Neural cell (in vitro differentiated cells): ENCODE results near the gene ASRGL1. TPM values are rescaled to one million over a fixed set of nuclear protein-coding genes. Genes with fewer than 3 reads are reported as not detected.

Experiments used
- H2AFZ ChIP-seq: fragments of 200-600, 300-800 bp; sonication (generic), shearing (Covaris generic); 2 replicates; pipeline ENCODE4 v1.6.0; 2014; ENCODE audit warnings: low read depth, mild to moderate bottlenecking, antibody characterized with exemption, low read length, moderate library complexity
- H3F3A ChIP-seq: fragments of 200-600 bp; shearing (Covaris generic); 2 replicates; pipeline ENCODE4 v1.6.1; 2016; ENCODE audit warnings: mild to moderate bottlenecking, moderate library complexity, mixed read lengths, antibody characterized with exemption, low read length; ENCODE audit not compliant: insufficient read depth, poor library complexity, severe bottlenecking
- H3K27ac ChIP-seq: fragments of 200-600, 300-800 bp; sonication (generic), shearing (Covaris generic); 2 replicates; pipeline ENCODE4 v1.5.1; 2014; ENCODE audit warnings: mild to moderate bottlenecking, low read length, moderate library complexity
- H3K27me3 ChIP-seq: fragments of 300-800, 200-600 bp; sonication (generic), shearing (Covaris generic); 2 replicates; pipeline ENCODE4 v1.6.0; 2014; ENCODE audit warnings: mild to moderate bottlenecking, low read depth, low read length, moderate library complexity; ENCODE audit not compliant: insufficient read depth
- H3K36me3 ChIP-seq: fragments of 300-800, 200-600 bp; sonication (generic), shearing (Covaris generic); 2 replicates; pipeline ENCODE4 v1.5.1; 2014; ENCODE audit warnings: mild to moderate bottlenecking, antibody characterized with exemption, low read length, moderate library complexity; ENCODE audit not compliant: insufficient read depth
- H3K4me2 ChIP-seq: fragments of 300-800, 200-600 bp; sonication (generic), shearing (Covaris generic); 2 replicates; pipeline ENCODE4 v1.6.0; 2014; ENCODE audit warnings: mild to moderate bottlenecking, low read length
- H3K4me3 ChIP-seq: fragments of 300-800, 200-600 bp; sonication (generic), shearing (Covaris generic); 2 replicates; pipeline ENCODE4 v1.5.1; 2014; ENCODE audit warnings: mild to moderate bottlenecking, low read length, moderate library complexity
- H3K79me2 ChIP-seq: fragments of 200-600 bp; shearing (Covaris generic); replicated peaks from 2 replicates; pipeline ENCODE4 v1.6.0; 2014; ENCODE audit warnings: mild to moderate bottlenecking, low read length, moderate library complexity; ENCODE audit not compliant: insufficient read depth
- H3K9ac ChIP-seq: fragments of 300-800, 200-600 bp; sonication (generic), shearing (Covaris generic); 2 replicates; pipeline ENCODE4 v1.6.1; 2016; ENCODE audit warnings: mild to moderate bottlenecking, low read length, mixed read lengths
- H3K9me2 ChIP-seq: fragments of 200-600 bp; shearing (Covaris generic); 2 replicates; pipeline ENCODE4 v1.6.1; 2016; ENCODE audit warnings: mild to moderate bottlenecking, low read length, mixed read lengths; ENCODE audit not compliant: insufficient read depth
- H3K9me3 ChIP-seq: fragments of 200-600, 300-800 bp; sonication (generic), shearing (Covaris generic); 2 replicates; pipeline ENCODE4 v1.6.1; 2016; ENCODE audit warnings: mild to moderate bottlenecking, mixed run types, low read length, moderate library complexity, mixed read lengths
- H4K20me1 ChIP-seq: fragments of 200-600 bp; shearing (Covaris generic); 2 replicates; pipeline ENCODE4 v1.6.1; 2016; ENCODE audit warnings: mild to moderate bottlenecking, mixed run types; ENCODE audit not compliant: insufficient read depth
- CTCF ChIP-seq: fragments of 450-650 bp; IDR thresholded peaks from 2 replicates; pipeline ENCODE4 v1.5.1; 2014; ENCODE audit warnings: antibody characterized with exemption, mild to moderate bottlenecking, moderate library complexity; ENCODE audit not compliant: poor library complexity, severe bottlenecking
- EP300 ChIP-seq: fragments of 450-650 bp; conservative IDR thresholded peaks from 2 replicates; pipeline ENCODE4 v1.6.1; 2014; ENCODE audit warnings: antibody characterized with exemption, mild to moderate bottlenecking, moderate library complexity; ENCODE audit not compliant: poor library complexity, severe bottlenecking
- EZH2 ChIP-seq: fragments of 200-600, 300-800 bp; shearing (Covaris generic), sonication (generic); IDR thresholded peaks from 2 replicates; pipeline ENCODE4 v1.6.1; 2014; ENCODE audit warnings: antibody characterized with exemption, low read length, borderline replicate concordance, mild to moderate bottlenecking; ENCODE audit not compliant: insufficient read depth, poor library complexity, severe bottlenecking
- MXI1 ChIP-seq: fragments of 450-650 bp; conservative IDR thresholded peaks from 2 replicates; pipeline ENCODE4 v1.6.1; 2014; ENCODE audit warnings: antibody characterized with exemption, mild to moderate bottlenecking; ENCODE audit not compliant: poor library complexity, severe bottlenecking
- POLR2AphosphoS5 ChIP-seq: IDR thresholded peaks from 2 replicates; pipeline ENCODE4 v1.6.1; 2012
- RAD21 ChIP-seq: fragments of 450-650 bp; conservative IDR thresholded peaks from 2 replicates; pipeline ENCODE4 v1.6.1; 2014; ENCODE audit warnings: antibody characterized with exemption, mild to moderate bottlenecking, moderate library complexity
- REST ChIP-seq: IDR thresholded peaks from 2 replicates; pipeline ENCODE4 v1.6.1; 2012; ENCODE audit warnings: borderline replicate concordance
- SMC3 ChIP-seq: fragments of 450-650 bp; conservative IDR thresholded peaks from 2 replicates; pipeline ENCODE4 v1.6.1; 2014; ENCODE audit warnings: antibody characterized with exemption, mild to moderate bottlenecking, moderate library complexity; ENCODE audit not compliant: poor library complexity
- TAF1 ChIP-seq: IDR thresholded peaks from 2 replicates; pipeline ENCODE4 v1.6.1; 2012; ENCODE audit warnings: low read depth
- polyA plus RNA-seq: library from polyadenylated mRNA; depleted of rRNA; stranded (reverse); fragments of >200 nt; gene quantifications from 2 replicates; pipeline ENCODE4 v1.2.3, GENCODE V29; 2014

ASRGL1 gene
- polyA plus RNA-seq, 1 donor from 2014 or later: 129 TPM

- no peak overlapping the region for H3K4me2 ChIP-seq
- TF ChIP-seq POLR2AphosphoS5 (no peak), EP300 (no peak), EZH2 (no peak), SMC3 (no peak), CTCF (no peak), RAD21 (no peak), TAF1 (no peak), MXI1 (no peak), REST (no peak)
- no peaks in the 10 kb centered on the region for H3K9me3 ChIP-seq
- no peaks in the 10 kb centered on the region for H3F3A ChIP-seq
- no peak overlapping the region for H3K4me3 ChIP-seq
- no peak overlapping the region for H3K27ac ChIP-seq
- H3K9ac ChIP-seq: no peak overlapping the region
- no peaks in the 10 kb centered on the region for H3K27me3 ChIP-seq
- no peaks in the 10 kb centered on the region for H3K79me2 ChIP-seq
- no peaks in the 10 kb centered on the region for H4K20me1 ChIP-seq
- H3K36me3 ChIP-seq: no peaks in the 10 kb centered on the region
- H2AFZ ChIP-seq: no peak overlapping the region
- no peaks in the 10 kb centered on the region for H3K9me2 ChIP-seq
Measured at GRCh38 chr11:62307950-62308349, 29.3 kb upstream of the ASRGL1 start.

- Histone ChIP-seq H3K9me2 (no peaks in the 10 kb centered on the region), H3K9ac (no peak overlapping the region), H4K20me1 (no peaks in the 10 kb centered on the region), H3K27me3 (no peaks in the 10 kb centered on the region), H3K27ac (no peak overlapping the region), H3K4me2 (no peak overlapping the region), H2AFZ (no peak overlapping the region), H3K36me3 (no peaks in the 10 kb centered on the region), H3F3A (no peaks in the 10 kb centered on the region), H3K4me3 (no peak overlapping the region), H3K9me3 (no peaks in the 10 kb centered on the region), H3K79me2 (no peaks in the 10 kb centered on the region)
- no peak for TF ChIP-seq MXI1
- no peak for TF ChIP-seq EP300
- no peak for TF ChIP-seq REST
- no peak for TF ChIP-seq CTCF
- TF ChIP-seq POLR2AphosphoS5: no peak
- no peak for TF ChIP-seq TAF1
- TF ChIP-seq RAD21: no peak
- no peak for TF ChIP-seq EZH2
- TF ChIP-seq SMC3: no peak
Measured at GRCh38 chr11:62309991-62310390, 27.3 kb upstream of the ASRGL1 start.
